Endodermal cell (in vitro differentiated cells): ENCODE data around the gene PTRH2. TPM values are rescaled to one million over a fixed set of nuclear protein-coding genes. Genes with fewer than 3 reads are reported as not detected.

Experiments
- DNase-seq: peaks from one replicate; pipeline ENCODE4 v3.0.0-alpha.2; 2017
- H3K27ac ChIP-seq: 2 replicates; pipeline ENCODE4 v1.5.1; 2013; ENCODE audit warnings: mild to moderate bottlenecking, low read depth, low read length, moderate library complexity
- H3K27me3 ChIP-seq: 2 replicates; pipeline ENCODE4 v1.6.1; 2013; ENCODE audit warnings: mild to moderate bottlenecking, low read length, moderate library complexity; ENCODE audit not compliant: insufficient read depth, control insufficient read depth, poor library complexity, severe bottlenecking
- H3K36me3 ChIP-seq: 2 replicates; pipeline ENCODE4 v1.7.0; 2013; ENCODE audit warnings: mild to moderate bottlenecking, low read length, moderate library complexity; ENCODE audit not compliant: control insufficient read depth, insufficient read depth
- H3K4me1 ChIP-seq: one replicate; pipeline ENCODE4 v1.7.0; 2013; ENCODE audit warnings: low read length; ENCODE audit not compliant: control insufficient read depth, insufficient read depth
- H3K4me3 ChIP-seq: 2 replicates; pipeline ENCODE4 v1.5.1; 2013; ENCODE audit warnings: mild to moderate bottlenecking, low read length, moderate library complexity
- H3K9ac ChIP-seq: 2 replicates; pipeline ENCODE4 v1.6.1; 2013; ENCODE audit warnings: mild to moderate bottlenecking, low read length, moderate library complexity; ENCODE audit not compliant: poor library complexity, severe bottlenecking; ENCODE audit errors: extremely low read depth
- H3K9me3 ChIP-seq: 2 replicates; pipeline ENCODE4 v1.6.1; 2013; ENCODE audit warnings: mild to moderate bottlenecking, low read length, moderate library complexity; ENCODE audit not compliant: control insufficient read depth
- H3K27ac Mint-ChIP-seq: 2 replicates; pipeline ENCODE4 v1.8.0; 2020; ENCODE audit warnings: mixed read lengths
- H3K27me3 Mint-ChIP-seq: 2 replicates; pipeline ENCODE4 v1.8.0; 2021; ENCODE audit warnings: mild to moderate bottlenecking, mixed read lengths; ENCODE audit not compliant: insufficient read depth
- H3K36me3 Mint-ChIP-seq: 2 replicates; pipeline ENCODE4 v1.8.0; 2020; ENCODE audit warnings: low read depth, mixed read lengths
- H3K4me1 Mint-ChIP-seq: 2 replicates; pipeline ENCODE4 v1.8.0; 2020; ENCODE audit warnings: mixed read lengths
- H3K4me3 Mint-ChIP-seq: 2 replicates; pipeline ENCODE4 v1.8.0; 2020; ENCODE audit warnings: mild to moderate bottlenecking, moderate library complexity, mixed read lengths
- H3K9me3 Mint-ChIP-seq: 2 replicates; pipeline ENCODE4 v1.8.0; 2020; ENCODE audit warnings: mild to moderate bottlenecking, mixed read lengths
- CTCF ChIP-seq: fragments of 200-600 bp; sonication (generic); conservative IDR thresholded peaks from 2 replicates; pipeline ENCODE4 v1.5.0; 2021; ENCODE audit warnings: antibody characterized with exemption, mild to moderate bottlenecking
- WGBS, 2 experiments: methylation state at CpG; one replicate each; pipeline versions ENCODE4 v1.1.5 to v1.1.7; 2013; ENCODE audit warnings: missing lambda C conversion rate in 2 of 2, mixed read lengths in 1 of 2; ENCODE audit not compliant: insufficient coverage in 1 of 2, insufficient read length in 1 of 2; 5-methylcytosine and 5-hydroxymethylcytosine counted together
- total RNA-seq, 2 donors: library from RNA; stranded (reverse); fragmentation: NEBNext Ultra II Directional in 1 of 2; extraction: Animal tissue kit (Norgen Biotek cat#: 25700) in 1 of 2; gene quantifications; 2 replicates in 1 of 2; 3 replicates in 1 of 2; pipeline ENCODE4 v1.2.1, GENCODE V29; 2021

The PTRH2 gene
- total RNA-seq, 2 donors from 2014 or later: 21.6 to 23.6 TPM

- 98 to 100% methylated on average over 1 to 2 of the region's 2 CpGs for WGBS, 2 experiments
- no peak for TF ChIP-seq CTCF
- Mint-ChIP-seq H3K9me3 (peaks cover 14% of the 10 kb centered on the region), H3K27ac (no peak overlapping the region), H3K36me3 (peaks cover 84% of the 10 kb centered on the region), H3K4me1 (peaks cover 11% of the 10 kb centered on the region), H3K27me3 (no peaks in the 10 kb centered on the region), H3K4me3 (no peak overlapping the region)
- H3K9me3 ChIP-seq: peaks cover 35% of the 10 kb centered on the region
- H3K27ac ChIP-seq: no peak overlapping the region
- H3K36me3 ChIP-seq: peaks cover 93% of the 10 kb centered on the region
- no peak for DNase-seq
- H3K4me3 ChIP-seq: peak overlapping the region; percentile 8
- H3K27me3 ChIP-seq: no peaks in the 10 kb centered on the region
- no peak overlapping the region for H3K9ac ChIP-seq
- no peaks in the 10 kb centered on the region for H3K4me1 ChIP-seq
These were observed 55.1 kb downstream of the PTRH2 start for GRCh38 chr17:59652119-59652518.

GRCh38 chr17:59651346-59651745, 55.9 kb downstream of the PTRH2 start:
- H3K4me3 ChIP-seq: peak overlapping the region; percentile 8
- H3K27me3 ChIP-seq: no peaks in the 10 kb centered on the region
- H3K4me1 ChIP-seq: no peaks in the 10 kb centered on the region
- H3K27me3 Mint-ChIP-seq: no peaks in the 10 kb centered on the region
- peaks cover 35% of the 10 kb centered on the region for H3K9me3 ChIP-seq
- no peak overlapping the region for H3K27ac ChIP-seq
- H3K36me3 ChIP-seq: peaks cover 90% of the 10 kb centered on the region
- no peak overlapping the region for H3K9ac ChIP-seq
- no peak for DNase-seq
- no peak for TF ChIP-seq CTCF
- peaks cover 80% of the 10 kb centered on the region for H3K36me3 Mint-ChIP-seq
- H3K4me3 Mint-ChIP-seq: no peak overlapping the region
- peaks cover 19% of the 10 kb centered on the region for H3K4me1 Mint-ChIP-seq
- peaks cover 14% of the 10 kb centered on the region for H3K9me3 Mint-ChIP-seq
- no peak overlapping the region for H3K27ac Mint-ChIP-seq

GRCh38 chr17:59650642-59651041, 56.6 kb downstream of the PTRH2 start:
- no peaks in the 10 kb centered on the region for H3K27me3 Mint-ChIP-seq
- H3K9me3 ChIP-seq: peaks cover 35% of the 10 kb centered on the region
- H3K9me3 Mint-ChIP-seq: peaks cover 14% of the 10 kb centered on the region
- H3K27ac ChIP-seq: no peak overlapping the region
- peaks cover 74% of the 10 kb centered on the region for H3K36me3 Mint-ChIP-seq
- no peak for DNase-seq
- peak overlapping the region; percentile 5 for H3K4me3 ChIP-seq
- 100% methylated on average over 1 of the region's 1 CpG for WGBS, 2 experiments
- H3K36me3 ChIP-seq: peaks cover 90% of the 10 kb centered on the region
- no peaks in the 10 kb centered on the region for H3K27me3 ChIP-seq
- no peak for TF ChIP-seq CTCF
- no peaks in the 10 kb centered on the region for H3K4me1 ChIP-seq
- H3K9ac ChIP-seq: no peak overlapping the region
- peaks cover 25% of the 10 kb centered on the region for H3K4me1 Mint-ChIP-seq
- no peak overlapping the region for H3K4me3 Mint-ChIP-seq
- H3K27ac Mint-ChIP-seq: no peak overlapping the region
